GM19238 (cell line): ENCODE data around the gene MAP7D1.

Experiments used
- DNase-seq: peaks from one replicate; pipeline ENCODE4 v3.0.0; 2011; ENCODE audit warnings: low spot score; ENCODE audit not compliant: insufficient read length

The MAP7D1 gene

DNA sequence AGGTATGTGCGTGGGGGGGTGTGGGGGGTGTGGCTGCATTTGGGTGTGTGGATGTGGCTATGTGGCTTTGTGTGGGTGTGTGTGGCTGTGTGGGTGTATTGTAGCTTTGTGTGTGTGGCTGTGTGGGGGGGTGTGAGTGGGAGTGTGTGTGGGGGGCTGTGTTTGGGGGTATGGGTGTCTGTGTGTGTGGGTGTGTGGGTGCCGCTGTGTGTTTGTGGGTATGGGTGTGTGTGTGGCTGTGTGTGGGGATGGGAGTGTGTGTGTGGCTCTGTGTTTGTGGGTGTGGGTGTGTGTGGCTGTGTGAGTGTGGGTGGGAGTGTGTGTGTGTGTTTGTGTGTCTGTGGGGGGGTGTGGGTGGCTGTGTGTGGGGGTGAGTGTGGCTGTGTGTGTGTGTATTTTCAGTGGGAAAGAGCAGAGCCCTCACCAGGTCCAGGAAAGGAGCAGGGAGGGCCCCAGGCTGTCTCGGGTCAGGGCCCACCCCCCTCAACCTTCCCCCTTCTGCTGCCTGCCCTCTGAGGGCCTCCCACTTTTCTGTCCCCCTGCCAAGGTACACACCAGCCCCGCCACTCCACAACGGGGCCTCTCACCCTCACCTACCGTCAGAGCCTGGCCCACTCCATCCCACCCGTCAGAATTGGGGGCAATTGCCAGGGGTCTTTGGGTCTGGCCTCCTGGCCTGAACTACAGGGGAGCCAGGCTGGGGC, 29.0 kb upstream of the MAP7D1 start:
- no peak for DNase-seq

- no peak for DNase-seq
These were observed 27.6 kb upstream of the MAP7D1 start for GRCh38 chr1:36128126-36128904.

DNA sequence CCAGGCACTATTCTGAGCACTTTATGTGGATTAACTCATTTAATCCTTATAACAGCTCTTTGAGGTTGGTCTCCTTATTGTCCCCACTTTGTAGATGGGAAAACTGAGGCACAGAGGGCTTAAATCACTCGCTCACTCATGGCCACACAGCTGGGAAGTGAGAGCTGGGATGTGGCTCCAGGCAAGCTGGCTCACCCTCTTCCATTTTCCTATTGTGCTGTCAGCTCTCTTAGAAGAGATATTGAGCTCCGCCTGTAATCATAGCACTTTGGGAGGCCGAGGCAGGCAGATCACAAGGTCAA, 27.1 kb upstream of the MAP7D1 start:
- no peak for DNase-seq

- no peak for DNase-seq
These were observed 23.9 kb upstream of the MAP7D1 start for GRCh38 chr1:36132029-36132428.

- DNase-seq: no peak
These were observed 22.5 kb upstream of the MAP7D1 start for GRCh38 chr1:36133484-36133883.

DNA sequence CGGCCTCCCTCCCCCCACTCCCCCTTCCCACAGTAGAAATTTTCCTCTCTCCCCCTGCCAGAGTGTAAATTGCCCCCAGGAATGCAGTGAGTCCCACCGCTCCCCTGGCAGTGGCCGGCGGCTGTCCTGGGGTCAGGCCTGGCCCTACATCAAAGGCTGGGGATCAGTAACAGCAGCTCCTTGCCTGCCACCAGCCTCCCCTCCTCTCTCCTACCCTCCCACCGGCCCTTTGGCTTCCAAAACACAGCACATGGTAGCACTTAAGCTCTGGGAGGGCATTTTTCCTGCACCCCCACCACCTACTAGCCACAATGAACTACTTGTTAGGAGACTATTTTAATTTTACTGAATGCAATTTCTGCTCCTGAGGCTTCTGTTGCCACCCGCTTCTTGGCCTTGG, 21.9 kb upstream of the MAP7D1 start:
- DNase-seq: no peak

DNA sequence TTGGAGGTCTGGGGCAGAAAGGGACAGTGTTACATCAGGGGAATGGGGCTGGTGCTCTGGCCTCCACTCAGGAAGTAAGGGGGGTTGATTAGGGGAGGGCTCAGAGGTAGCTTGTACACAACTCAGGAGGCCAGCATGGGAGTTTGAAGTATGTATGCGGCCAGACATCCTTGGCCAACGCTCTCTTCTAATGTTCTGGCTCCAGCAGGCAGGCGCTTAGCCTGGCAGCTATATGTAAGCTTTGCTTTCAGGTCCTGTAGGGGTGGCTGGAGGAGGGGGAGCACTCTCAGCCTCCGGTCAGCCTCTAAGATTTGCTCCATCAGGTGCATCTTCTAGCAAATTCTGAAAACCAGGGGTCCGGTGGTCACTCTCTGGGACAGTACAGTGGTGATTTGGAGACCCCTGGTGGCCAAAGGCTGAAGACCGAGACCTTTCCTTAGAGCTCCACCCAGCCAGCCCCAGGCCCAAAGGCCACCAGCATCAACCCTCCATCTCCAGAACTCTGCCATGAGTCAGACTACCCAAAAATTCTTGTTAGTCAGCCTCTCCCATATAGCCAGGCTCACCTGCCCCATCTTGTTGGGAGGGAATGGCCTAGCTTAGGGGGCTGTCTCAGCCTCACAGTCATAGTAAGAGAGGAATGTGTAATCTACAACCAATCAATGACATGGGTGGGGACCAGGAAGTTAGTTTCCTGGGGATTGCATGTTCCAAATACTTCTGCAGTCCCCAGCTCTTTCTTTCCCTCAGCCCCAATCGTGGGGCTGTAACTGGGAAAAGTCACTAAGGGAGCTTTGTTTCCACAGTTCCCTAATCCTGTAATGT, 21.2 kb upstream of the MAP7D1 start:
- DNase-seq: peak; percentile 66

DNA sequence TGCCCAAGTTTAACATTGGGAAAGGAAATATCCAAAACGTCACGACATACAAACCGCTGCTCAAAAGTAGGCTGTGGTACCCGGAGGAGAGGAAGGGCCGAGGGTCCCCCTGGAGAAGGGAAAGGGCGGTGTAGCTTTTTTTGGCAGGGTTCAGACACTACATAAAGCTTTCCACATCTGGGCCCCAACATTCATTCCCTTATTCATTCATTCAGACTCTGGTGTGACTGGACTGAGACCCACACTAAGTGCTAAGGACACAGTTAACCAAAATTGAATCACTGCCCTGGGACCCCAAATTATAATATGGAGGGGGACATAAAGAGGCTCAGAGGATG, 20.7 kb upstream of the MAP7D1 start:
- DNase-seq: no peak

DNA sequence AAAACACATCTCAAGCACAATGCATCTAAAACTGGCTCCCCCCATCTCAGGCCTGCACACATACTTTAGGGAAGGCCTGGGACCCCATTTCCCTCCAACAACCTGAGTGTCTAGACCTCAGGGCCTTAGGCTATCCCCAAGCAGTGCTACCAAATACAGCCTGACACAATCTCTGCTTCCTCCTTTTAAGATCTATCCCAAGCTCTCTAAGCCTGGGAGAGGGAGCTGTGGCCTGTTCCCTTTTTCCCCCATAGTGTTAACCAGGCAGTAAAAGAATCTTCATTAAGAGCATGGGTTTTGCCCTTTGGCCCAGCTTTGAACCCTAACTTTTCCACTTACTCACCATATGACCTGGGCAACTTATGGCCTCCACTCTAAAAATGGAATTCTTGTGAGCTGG, 20.2 kb upstream of the MAP7D1 start:
- DNase-seq: no peak

DNA sequence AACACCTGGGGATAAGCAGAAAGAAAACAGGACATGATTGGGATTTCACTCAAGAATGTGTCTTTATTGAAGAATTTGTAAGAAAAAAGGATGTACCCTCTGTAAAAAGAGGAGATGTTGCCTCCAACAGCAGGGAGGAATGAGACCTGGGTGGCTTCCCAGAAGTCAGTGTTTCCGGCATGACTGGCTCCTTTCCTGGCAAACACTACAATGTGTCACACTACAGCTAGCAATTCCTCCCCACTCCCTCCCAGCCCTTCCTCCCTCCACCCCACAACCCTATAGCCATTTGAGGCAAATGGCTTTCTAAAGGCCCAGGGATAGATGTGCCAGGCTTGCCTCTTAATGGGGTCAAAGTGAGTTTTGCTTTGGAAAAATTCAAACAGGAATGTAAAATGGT, 19.4 kb upstream of the MAP7D1 start:
- no peak for DNase-seq

DNA sequence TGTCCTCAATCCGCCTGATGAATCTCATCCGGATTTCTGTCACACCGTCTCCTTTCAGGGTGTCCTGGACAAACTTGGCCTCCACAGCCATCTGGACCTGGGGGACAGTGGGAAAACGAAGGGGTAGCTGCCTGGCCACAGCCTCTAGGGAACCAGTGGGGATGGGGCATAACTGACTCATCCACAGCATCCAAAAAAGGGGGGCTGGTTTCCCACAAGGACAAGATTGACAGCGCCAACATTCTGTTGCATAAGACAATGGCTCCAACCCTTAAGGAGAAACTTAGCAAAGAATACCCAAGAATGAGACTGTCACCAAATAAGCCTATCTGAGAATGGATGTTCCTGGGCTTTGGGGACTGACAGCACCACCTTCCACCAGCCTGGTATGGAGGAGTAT, 18.7 kb upstream of the MAP7D1 start:
- DNase-seq: no peak

DNA sequence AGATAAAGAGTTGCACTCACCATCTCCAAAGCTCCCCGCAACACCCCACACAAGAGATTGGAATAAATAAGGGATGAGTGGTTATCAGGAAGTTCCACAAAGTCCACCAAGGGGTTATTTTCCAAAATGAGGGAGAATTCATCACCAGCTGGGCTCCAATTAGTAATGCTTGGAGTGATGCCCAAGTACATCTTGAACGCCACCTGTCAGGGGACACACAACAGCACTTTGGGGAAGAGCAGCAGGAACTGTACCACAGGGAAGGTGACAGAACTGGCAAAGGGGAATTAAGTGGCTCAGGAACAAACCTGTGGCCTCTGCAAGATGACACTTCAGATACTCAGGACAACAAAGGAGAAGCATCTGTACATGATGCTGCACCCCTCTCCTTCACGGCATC, 18.2 kb upstream of the MAP7D1 start:
- DNase-seq: no peak

GRCh38 chr1:36139521-36139920, 16.4 kb upstream of the MAP7D1 start:
- no peak for DNase-seq

GRCh38 chr1:36142121-36142520, 13.8 kb upstream of the MAP7D1 start:
- DNase-seq: no peak

GRCh38 chr1:36143424-36143823, 12.5 kb upstream of the MAP7D1 start:
- no peak for DNase-seq

DNA sequence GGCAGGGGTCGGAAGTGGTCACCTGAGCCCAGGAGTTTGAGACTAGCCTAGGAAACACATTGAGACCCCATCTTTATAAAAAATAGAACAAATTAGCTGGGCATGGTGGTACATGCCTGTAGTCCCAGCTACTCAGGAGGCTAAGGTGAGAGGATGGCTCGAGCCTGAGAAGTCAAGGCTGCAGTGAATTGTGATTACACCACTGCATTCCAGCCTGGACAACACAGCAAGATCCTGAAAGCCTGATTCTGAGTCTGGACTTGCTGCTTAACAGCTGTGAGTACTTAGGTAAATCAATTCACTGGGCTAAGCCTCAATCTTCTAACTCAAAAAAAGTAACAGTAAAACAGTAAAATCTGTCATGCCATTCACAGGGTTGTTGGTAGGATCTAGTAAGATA, 11.5 kb upstream of the MAP7D1 start:
- no peak for DNase-seq

DNA sequence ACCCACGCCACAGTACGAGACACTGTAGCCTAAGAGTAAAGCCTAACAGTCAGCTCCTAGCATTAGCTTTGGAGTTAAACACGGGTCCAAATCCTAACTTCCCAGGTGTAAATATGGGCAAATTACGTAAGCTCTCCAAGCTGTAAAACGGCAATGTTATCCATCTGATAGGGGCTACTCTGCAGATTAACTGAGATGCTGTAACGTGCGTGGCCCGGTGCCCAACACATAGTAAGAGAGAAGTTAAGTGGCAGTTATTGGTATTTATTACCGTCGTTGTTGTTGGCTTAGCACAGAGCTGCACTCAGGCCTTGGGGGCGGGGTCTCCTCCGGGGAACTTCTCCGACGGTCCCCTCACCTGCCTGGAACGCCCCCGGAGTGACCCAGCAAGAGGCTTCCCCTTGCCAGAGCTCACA, 7.1 kb upstream of the MAP7D1 start:
- no peak for DNase-seq

DNA sequence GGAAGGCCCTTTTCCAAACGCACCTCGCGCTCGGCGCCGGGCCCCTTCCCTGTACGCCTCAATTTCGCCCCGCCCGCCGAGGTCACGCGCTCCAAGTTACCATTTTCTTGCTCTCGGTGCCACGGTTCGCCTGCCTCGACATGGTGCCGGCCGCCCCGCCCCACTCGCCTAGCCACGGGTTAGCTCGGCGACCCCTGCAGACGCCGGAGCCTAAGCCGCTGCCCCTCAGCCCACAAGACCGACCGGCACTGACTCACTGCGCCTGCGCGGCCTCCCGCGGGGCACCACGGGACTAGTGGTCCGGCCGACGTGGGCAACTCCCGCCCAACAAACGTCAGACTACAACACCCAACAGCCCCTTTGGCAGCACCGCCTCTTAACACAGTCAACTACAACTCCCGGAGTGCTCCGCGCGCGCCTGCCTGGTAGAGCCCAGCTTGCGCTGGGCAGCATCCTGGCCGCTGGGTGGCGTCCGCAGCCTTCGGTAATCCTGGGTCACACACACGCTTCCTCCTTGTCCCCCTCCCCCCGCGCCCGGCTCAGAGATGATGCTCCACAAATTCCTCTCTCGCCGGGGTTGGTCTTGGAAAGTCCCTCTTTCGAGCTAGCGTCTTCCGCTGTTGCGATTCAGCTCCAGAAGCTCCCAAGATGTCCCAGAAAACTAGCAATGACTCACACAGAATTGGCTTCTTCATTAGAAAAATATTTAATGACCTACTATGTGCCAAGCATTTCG, 6.6 kb upstream of the MAP7D1 start, which contains the start of gene TRAPPC3:
Gene TRAPPC3 (minus strand): TSS at position 250 of the 736 bp plus-strand sequence. CDS start 108 bp downstream, at position 142.
- peak; percentile 97 for DNase-seq

DNA sequence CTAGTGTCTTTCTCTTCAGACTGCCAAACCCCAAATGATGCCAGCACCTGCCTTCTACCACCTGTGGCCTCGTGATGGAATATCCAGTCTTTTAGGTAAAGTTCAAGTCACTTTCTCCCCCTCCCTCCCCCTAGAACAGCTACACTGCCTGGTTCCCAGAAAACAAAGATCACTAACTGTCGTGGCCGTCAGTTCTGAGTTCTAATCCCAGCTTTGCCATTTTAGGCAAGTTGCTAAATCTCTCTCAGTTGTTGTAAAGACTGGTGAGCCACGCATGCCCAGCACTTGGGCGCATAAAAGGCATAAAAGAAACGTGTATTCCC, 6.0 kb upstream of the MAP7D1 start:
- DNase-seq: no peak

GRCh38 chr1:36150296-36151133, 5.4 kb upstream of the MAP7D1 start:
- DNase-seq: peak; percentile 67
